MM.1S (cell line): ENCODE results near the gene IVNS1ABP.

ENCODE experiments used
- EZH2 ChIP-seq: fragments of 300-600 bp; sonication (generic); optimal IDR thresholded peaks from 2 replicates; pipeline ENCODE3; 2017; ENCODE audit warnings: low read depth, mild to moderate bottlenecking, antibody characterized with exemption, low read length, mixed read lengths
- EZH2phosphoT487 ChIP-seq: fragments of 300-600 bp; sonication (generic); IDR thresholded peaks from 2 replicates; pipeline ENCODE4 v1.6.1; 2018; ENCODE audit warnings: antibody characterized with exemption, low read length
- TF ChIP-seq, protein P1 (sequence below): fragments of 300-600 bp; sonication (generic); IDR thresholded peaks from 2 replicates; pipeline ENCODE4 v1.5.1; 2016; ENCODE audit warnings: antibody characterized with exemption, low read length, mixed read lengths

GRCh38 chr1:185324118-185324517 is 7.1 kb upstream of the IVNS1ABP start:
- no peak for TF ChIP-seq EZH2
- TF ChIP-seq, protein P1, sequence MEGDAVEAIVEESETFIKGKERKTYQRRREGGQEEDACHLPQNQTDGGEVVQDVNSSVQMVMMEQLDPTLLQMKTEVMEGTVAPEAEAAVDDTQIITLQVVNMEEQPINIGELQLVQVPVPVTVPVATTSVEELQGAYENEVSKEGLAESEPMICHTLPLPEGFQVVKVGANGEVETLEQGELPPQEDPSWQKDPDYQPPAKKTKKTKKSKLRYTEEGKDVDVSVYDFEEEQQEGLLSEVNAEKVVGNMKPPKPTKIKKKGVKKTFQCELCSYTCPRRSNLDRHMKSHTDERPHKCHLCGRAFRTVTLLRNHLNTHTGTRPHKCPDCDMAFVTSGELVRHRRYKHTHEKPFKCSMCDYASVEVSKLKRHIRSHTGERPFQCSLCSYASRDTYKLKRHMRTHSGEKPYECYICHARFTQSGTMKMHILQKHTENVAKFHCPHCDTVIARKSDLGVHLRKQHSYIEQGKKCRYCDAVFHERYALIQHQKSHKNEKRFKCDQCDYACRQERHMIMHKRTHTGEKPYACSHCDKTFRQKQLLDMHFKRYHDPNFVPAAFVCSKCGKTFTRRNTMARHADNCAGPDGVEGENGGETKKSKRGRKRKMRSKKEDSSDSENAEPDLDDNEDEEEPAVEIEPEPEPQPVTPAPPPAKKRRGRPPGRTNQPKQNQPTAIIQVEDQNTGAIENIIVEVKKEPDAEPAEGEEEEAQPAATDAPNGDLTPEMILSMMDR, result no peak
- no peak for TF ChIP-seq EZH2phosphoT487
